Effector memory CD8-positive, alpha-beta T cell (primary cell): ENCODE data around the gene HS6ST3.

ENCODE experiments used
- ATAC-seq: fragments of 150-1000 bp; cut with Tn5 transposase; replicated peaks from 2 replicates; pipeline ENCODE4 v1.10.0; 2021; ENCODE audit warnings: mild to moderate bottlenecking, moderate library complexity
- DNase-seq, 3 experiments: peaks; one replicate each; pipeline ENCODE4 v3.0.0; 2021
- H3K27ac Mint-ChIP-seq, 2 donors: one replicate each; pipeline ENCODE4 v1.8.0; 2022; ENCODE audit warnings: mild to moderate bottlenecking in 2 of 2, mixed read lengths in 2 of 2, moderate library complexity in 2 of 2
- H3K27me3 Mint-ChIP-seq, 2 donors: one replicate each; pipeline ENCODE4 v1.8.0; 2022; ENCODE audit warnings: mixed read lengths in 2 of 2
- H3K36me3 Mint-ChIP-seq: one replicate; pipeline ENCODE4 v1.8.0; 2022; ENCODE audit warnings: mild to moderate bottlenecking, moderate library complexity, mixed read lengths; ENCODE audit not compliant: insufficient read depth
- H3K4me1 Mint-ChIP-seq, 2 donors: one replicate each; pipeline ENCODE4 v1.8.0; 2022; ENCODE audit warnings: low read depth in 2 of 2, mixed read lengths in 2 of 2
- H3K4me3 Mint-ChIP-seq, 2 donors: one replicate each; pipeline ENCODE4 v1.8.0; 2022; ENCODE audit warnings: mild to moderate bottlenecking in 2 of 2, mixed read lengths in 2 of 2, moderate library complexity in 2 of 2
- H3K9me3 Mint-ChIP-seq, 2 donors: one replicate each; pipeline ENCODE4 v1.8.0; 2022; ENCODE audit warnings: mixed read lengths in 2 of 2

The HS6ST3 gene

GRCh38 chr13:96785986-96786385, 696.1 kb downstream of the HS6ST3 start:
- no peak overlapping the region for H3K4me3 Mint-ChIP-seq
- H3K27ac Mint-ChIP-seq = no peak overlapping the region
- H3K4me1 Mint-ChIP-seq = no peaks in the 10 kb centered on the region
- DNase-seq (no peak), ATAC-seq (no peak)
- H3K9me3 Mint-ChIP-seq = peaks cover 4 to 5% of the 10 kb centered on the region in 2 donors
- H3K36me3 Mint-ChIP-seq = no peaks in the 10 kb centered on the region
- no peaks in the 10 kb centered on the region for H3K27me3 Mint-ChIP-seq

- Mint-ChIP-seq H3K27me3 (no peaks in the 10 kb centered on the region), H3K9me3 (peaks cover 0 to 2% of the 10 kb centered on the region in 2 donors), H3K36me3 (no peaks in the 10 kb centered on the region), H3K27ac (no peak overlapping the region), H3K4me3 (no peak overlapping the region), H3K4me1 (no peaks in the 10 kb centered on the region)
- ATAC-seq = no peak
- no peak for DNase-seq
Measured at GRCh38 chr13:96792188-96792587, 702.3 kb downstream of the HS6ST3 start.

- DNase-seq (no peak), ATAC-seq (no peak)
- Mint-ChIP-seq H3K4me3 (no peak overlapping the region), H3K36me3 (no peaks in the 10 kb centered on the region), H3K9me3 (peaks cover 0 to 4% of the 10 kb centered on the region in 2 donors), H3K27ac (no peak overlapping the region), H3K27me3 (no peaks in the 10 kb centered on the region), H3K4me1 (no peaks in the 10 kb centered on the region)
Measured at GRCh38 chr13:96792736-96793403, 703.0 kb downstream of the HS6ST3 start.

- Mint-ChIP-seq H3K27ac (no peak overlapping the region), H3K4me1 (no peaks in the 10 kb centered on the region), H3K9me3 (peaks cover 0 to 5% of the 10 kb centered on the region in 2 donors), H3K27me3 (no peaks in the 10 kb centered on the region), H3K4me3 (no peak overlapping the region), H3K36me3 (no peaks in the 10 kb centered on the region)
- no peak for DNase-seq
- no peak for ATAC-seq
Measured at GRCh38 chr13:96793404-96793755, 703.5 kb downstream of the HS6ST3 start.

GRCh38 chr13:96794669-96795068, 704.8 kb downstream of the HS6ST3 start:
- no peak overlapping the region for H3K4me3 Mint-ChIP-seq
- DNase-seq (no peak), ATAC-seq (no peak)
- H3K4me1 Mint-ChIP-seq = no peaks in the 10 kb centered on the region
- no peaks in the 10 kb centered on the region for H3K27me3 Mint-ChIP-seq
- no peaks in the 10 kb centered on the region for H3K36me3 Mint-ChIP-seq
- H3K9me3 Mint-ChIP-seq = peaks cover 0 to 5% of the 10 kb centered on the region in 2 donors
- H3K27ac Mint-ChIP-seq = no peak overlapping the region

- no peaks in the 10 kb centered on the region for H3K4me1 Mint-ChIP-seq
- no peaks in the 10 kb centered on the region for H3K27me3 Mint-ChIP-seq
- H3K9me3 Mint-ChIP-seq = peaks cover 4 to 5% of the 10 kb centered on the region in 2 donors
- no peak for DNase-seq
- no peak overlapping the region for H3K27ac Mint-ChIP-seq
- ATAC-seq = no peak
- H3K4me3 Mint-ChIP-seq = no peak overlapping the region
- no peaks in the 10 kb centered on the region for H3K36me3 Mint-ChIP-seq
Measured at GRCh38 chr13:96795670-96796069, 705.8 kb downstream of the HS6ST3 start.

- no peaks in the 10 kb centered on the region for H3K36me3 Mint-ChIP-seq
- DNase-seq = no peak
- no peaks in the 10 kb centered on the region for H3K4me1 Mint-ChIP-seq
- no peak overlapping the region for H3K4me3 Mint-ChIP-seq
- H3K27ac Mint-ChIP-seq = no peak overlapping the region
- no peaks in the 10 kb centered on the region for H3K27me3 Mint-ChIP-seq
- H3K9me3 Mint-ChIP-seq = peaks cover 5 to 8% of the 10 kb centered on the region in 2 donors
- no peak for ATAC-seq
Measured at GRCh38 chr13:96796091-96796633, 706.3 kb downstream of the HS6ST3 start.

- H3K4me1 Mint-ChIP-seq = no peaks in the 10 kb centered on the region
- peaks cover 4 to 10% of the 10 kb centered on the region in 2 donors for H3K9me3 Mint-ChIP-seq
- DNase-seq = no peak
- no peaks in the 10 kb centered on the region for H3K36me3 Mint-ChIP-seq
- no peak for ATAC-seq
- H3K27me3 Mint-ChIP-seq = no peaks in the 10 kb centered on the region
- no peak overlapping the region for H3K27ac Mint-ChIP-seq
- H3K4me3 Mint-ChIP-seq = no peak overlapping the region
Measured at GRCh38 chr13:96797136-96797535, 707.2 kb downstream of the HS6ST3 start.

GRCh38 chr13:96803456-96804100, 713.7 kb downstream of the HS6ST3 start:
- peaks cover 14 to 28% of the 10 kb centered on the region in 2 donors for H3K9me3 Mint-ChIP-seq
- no peaks in the 10 kb centered on the region for H3K4me1 Mint-ChIP-seq
- H3K27me3 Mint-ChIP-seq = no peaks in the 10 kb centered on the region
- H3K4me3 Mint-ChIP-seq = no peak overlapping the region
- no peak for ATAC-seq
- H3K36me3 Mint-ChIP-seq = no peaks in the 10 kb centered on the region
- H3K27ac Mint-ChIP-seq = no peak overlapping the region
- DNase-seq = no peak

- peaks cover 16 to 28% of the 10 kb centered on the region in 2 donors for H3K9me3 Mint-ChIP-seq
- ATAC-seq (no peak), DNase-seq (no peak)
Measured at GRCh38 chr13:96804174-96804573, 714.3 kb downstream of the HS6ST3 start.

GRCh38 chr13:96806746-96807145, 716.8 kb downstream of the HS6ST3 start:
- no peaks in the 10 kb centered on the region for H3K4me1 Mint-ChIP-seq
- ATAC-seq (no peak), DNase-seq (no peak)
- no peaks in the 10 kb centered on the region for H3K36me3 Mint-ChIP-seq
- H3K9me3 Mint-ChIP-seq = peaks cover 17 to 18% of the 10 kb centered on the region in 2 donors
- no peak overlapping the region for H3K4me3 Mint-ChIP-seq
- no peak overlapping the region for H3K27ac Mint-ChIP-seq
- H3K27me3 Mint-ChIP-seq = no peaks in the 10 kb centered on the region

More at GRCh38 chr13:96804174-96804573, 714.3 kb downstream of the HS6ST3 start:
- no peaks in the 10 kb centered on the region for H3K4me1 Mint-ChIP-seq
- no peaks in the 10 kb centered on the region for H3K27me3 Mint-ChIP-seq
- H3K27ac Mint-ChIP-seq = no peak overlapping the region
- no peaks in the 10 kb centered on the region for H3K36me3 Mint-ChIP-seq
- H3K4me3 Mint-ChIP-seq = no peak overlapping the region

- H3K36me3 Mint-ChIP-seq = no peaks in the 10 kb centered on the region
- ATAC-seq = no peak
- no peak overlapping the region for H3K4me3 Mint-ChIP-seq
- H3K9me3 Mint-ChIP-seq = peaks cover 14 to 18% of the 10 kb centered on the region in 2 donors
- H3K27me3 Mint-ChIP-seq = no peaks in the 10 kb centered on the region
- no peak for DNase-seq
- no peak overlapping the region for H3K27ac Mint-ChIP-seq
- no peaks in the 10 kb centered on the region for H3K4me1 Mint-ChIP-seq
Measured at GRCh38 chr13:96809366-96810096, 719.6 kb downstream of the HS6ST3 start.

GRCh38 chr13:96810104-96810503, 720.2 kb downstream of the HS6ST3 start:
- no peak overlapping the region for H3K4me3 Mint-ChIP-seq
- no peak overlapping the region for H3K27ac Mint-ChIP-seq
- H3K36me3 Mint-ChIP-seq = no peaks in the 10 kb centered on the region
- H3K9me3 Mint-ChIP-seq = peaks cover 13 to 18% of the 10 kb centered on the region in 2 donors
- ATAC-seq (no peak), DNase-seq (no peak)
- H3K4me1 Mint-ChIP-seq = no peaks in the 10 kb centered on the region
- H3K27me3 Mint-ChIP-seq = no peaks in the 10 kb centered on the region
